DOHH2 (cell line): ENCODE data around the gene OAT.

ENCODE experiments used
- H3F3A ChIP-seq: fragments of 200-600 bp; sonication (generic), shearing (Covaris generic); 2 replicates; pipeline ENCODE4 v1.6.0; 2016; ENCODE audit warnings: antibody characterized with exemption, mild to moderate bottlenecking; ENCODE audit not compliant: control insufficient read depth, insufficient read depth
- H3K27ac ChIP-seq: fragments of 200-600 bp; sonication (generic); 2 replicates; pipeline ENCODE4 v1.5.1; 2014; ENCODE audit warnings: low read depth, mild to moderate bottlenecking, low read length, moderate library complexity
- H3K27me3 ChIP-seq: fragments of 200-600 bp; sonication (generic); 2 replicates; pipeline ENCODE4 v1.6.1; 2014; ENCODE audit warnings: mild to moderate bottlenecking, low read length, mixed read lengths; ENCODE audit not compliant: control insufficient read depth
- H3K36me3 ChIP-seq: fragments of 200-600 bp; sonication (generic); 2 replicates; pipeline ENCODE4 v1.6.1; 2014; ENCODE audit warnings: mild to moderate bottlenecking, low read length, moderate library complexity, mixed read lengths; ENCODE audit not compliant: control insufficient read depth
- H3K4me1 ChIP-seq: fragments of 200-600 bp; sonication (generic); 2 replicates; pipeline ENCODE4 v1.6.1; 2014; ENCODE audit warnings: mild to moderate bottlenecking, low read length, mixed read lengths; ENCODE audit not compliant: control insufficient read depth
- H3K4me2 ChIP-seq: fragments of 200-600 bp; sonication (generic); 2 replicates; pipeline ENCODE4 v1.6.0; 2014; ENCODE audit warnings: mild to moderate bottlenecking, low read length, moderate library complexity
- H3K4me3 ChIP-seq: fragments of 200-600 bp; sonication (generic); 2 replicates; pipeline ENCODE4 v1.5.1; 2014; ENCODE audit warnings: mild to moderate bottlenecking, low read length, mixed read lengths
- H3K79me2 ChIP-seq: fragments of 200-600 bp; sonication (generic); 2 replicates; pipeline ENCODE4 v1.6.1; 2014; ENCODE audit warnings: mild to moderate bottlenecking, low read length, mixed read lengths; ENCODE audit not compliant: control insufficient read depth
- H3K9me2 ChIP-seq: fragments of 200-600 bp; sonication (generic); replicated peaks from 2 replicates; pipeline ENCODE4 v1.6.1; 2014; ENCODE audit warnings: mild to moderate bottlenecking, low read length, mixed read lengths; ENCODE audit not compliant: control insufficient read depth
- H3K9me3 ChIP-seq: fragments of 200-600 bp; sonication (generic); 2 replicates; pipeline ENCODE4 v1.6.1; 2014; ENCODE audit warnings: antibody characterized with exemption, low read length, mixed read lengths; ENCODE audit not compliant: control insufficient read depth, insufficient read depth
- H4K20me1 ChIP-seq: fragments of 200-600 bp; sonication (generic); 2 replicates; pipeline ENCODE4 v1.6.0; 2014; ENCODE audit warnings: low read depth, mild to moderate bottlenecking, antibody characterized with exemption, low read length, moderate library complexity; ENCODE audit not compliant: control insufficient read depth, insufficient read depth
- EZH2phosphoT487 ChIP-seq: fragments of 200-600 bp; sonication (generic); IDR thresholded peaks from 2 replicates; pipeline ENCODE4 v1.6.1; 2017; ENCODE audit warnings: borderline replicate concordance, mild to moderate bottlenecking, antibody characterized with exemption, low read length, moderate library complexity, mixed read lengths
- TF ChIP-seq, protein P1 (sequence below): fragments of 200-600 bp; sonication (generic); IDR thresholded peaks from one replicate; pipeline ENCODE4 v1.5.1; 2014; ENCODE audit warnings: antibody characterized with exemption, mild to moderate bottlenecking, low read depth, low read length; ENCODE audit not compliant: poor library complexity, severe bottlenecking

The OAT gene

DNA sequence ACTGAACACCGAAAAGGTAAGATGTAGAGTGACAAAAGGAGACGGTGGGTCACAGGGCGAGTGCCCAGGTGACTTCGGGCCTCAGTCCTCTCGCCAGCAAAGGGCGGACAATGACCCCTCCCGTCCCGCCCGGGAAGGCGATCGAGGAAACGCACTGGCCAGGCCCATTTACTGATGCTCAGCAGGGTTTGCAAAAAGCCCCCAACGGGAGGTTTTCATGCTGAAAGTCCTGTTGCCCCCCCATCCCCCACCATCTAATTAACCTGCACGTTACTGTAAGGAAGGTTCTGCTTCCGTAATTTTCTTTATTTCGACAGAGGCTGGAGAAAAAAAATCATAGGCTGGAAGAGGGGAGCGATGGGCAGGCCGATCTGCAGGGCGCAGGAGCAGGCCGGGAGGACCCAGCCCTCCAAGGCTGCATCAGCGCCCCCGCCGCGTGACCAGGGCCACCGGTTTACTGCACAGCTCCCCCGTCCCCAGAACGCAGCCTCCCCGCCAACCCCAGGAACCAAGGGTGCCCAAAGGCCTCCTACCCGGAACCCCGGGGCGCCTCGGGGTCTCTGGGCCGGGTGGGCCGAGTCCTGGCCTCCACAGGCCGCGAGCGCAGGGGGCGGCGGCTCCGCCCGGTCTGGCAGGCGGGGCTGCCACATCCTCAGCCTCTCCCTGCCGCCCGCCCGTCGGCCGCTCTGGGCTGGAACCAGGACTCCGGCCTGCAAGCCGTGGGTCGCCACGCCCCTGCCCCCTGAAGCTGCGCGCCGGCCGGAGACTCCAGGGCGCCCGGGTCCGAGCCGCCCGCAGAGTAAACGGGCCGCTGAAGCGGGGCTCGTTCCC, 613 bp downstream of the OAT start:
- H3F3A ChIP-seq, result no peaks in the 10 kb centered on the region; the same call in 1 of the 2 replicates
- peak overlapping the region; percentile 65 for H3K4me2 ChIP-seq
- H3K9me2 ChIP-seq, result no peaks in the 10 kb centered on the region
- no peaks in the 10 kb centered on the region for H3K9me3 ChIP-seq
- no peaks in the 10 kb centered on the region for H4K20me1 ChIP-seq
- no peak overlapping the region for H3K27ac ChIP-seq
- peaks cover 11% of the 10 kb centered on the region for H3K4me1 ChIP-seq
- H3K79me2 ChIP-seq, result peaks cover 27% of the 10 kb centered on the region
- peaks cover 26% of the 10 kb centered on the region for H3K27me3 ChIP-seq
- TF ChIP-seq, protein P1, sequence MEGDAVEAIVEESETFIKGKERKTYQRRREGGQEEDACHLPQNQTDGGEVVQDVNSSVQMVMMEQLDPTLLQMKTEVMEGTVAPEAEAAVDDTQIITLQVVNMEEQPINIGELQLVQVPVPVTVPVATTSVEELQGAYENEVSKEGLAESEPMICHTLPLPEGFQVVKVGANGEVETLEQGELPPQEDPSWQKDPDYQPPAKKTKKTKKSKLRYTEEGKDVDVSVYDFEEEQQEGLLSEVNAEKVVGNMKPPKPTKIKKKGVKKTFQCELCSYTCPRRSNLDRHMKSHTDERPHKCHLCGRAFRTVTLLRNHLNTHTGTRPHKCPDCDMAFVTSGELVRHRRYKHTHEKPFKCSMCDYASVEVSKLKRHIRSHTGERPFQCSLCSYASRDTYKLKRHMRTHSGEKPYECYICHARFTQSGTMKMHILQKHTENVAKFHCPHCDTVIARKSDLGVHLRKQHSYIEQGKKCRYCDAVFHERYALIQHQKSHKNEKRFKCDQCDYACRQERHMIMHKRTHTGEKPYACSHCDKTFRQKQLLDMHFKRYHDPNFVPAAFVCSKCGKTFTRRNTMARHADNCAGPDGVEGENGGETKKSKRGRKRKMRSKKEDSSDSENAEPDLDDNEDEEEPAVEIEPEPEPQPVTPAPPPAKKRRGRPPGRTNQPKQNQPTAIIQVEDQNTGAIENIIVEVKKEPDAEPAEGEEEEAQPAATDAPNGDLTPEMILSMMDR, result peak; percentile 27
- no peak for TF ChIP-seq EZH2phosphoT487
- no peaks in the 10 kb centered on the region for H3K36me3 ChIP-seq
- peak overlapping the region; percentile 83 for H3K4me3 ChIP-seq

- H3K4me3 ChIP-seq, result no peak overlapping the region
- peaks cover 11% of the 10 kb centered on the region for H3K4me1 ChIP-seq
- H4K20me1 ChIP-seq, result no peaks in the 10 kb centered on the region
- no peaks in the 10 kb centered on the region; the same call in 1 of the 2 replicates for H3F3A ChIP-seq
- H3K9me3 ChIP-seq, result no peaks in the 10 kb centered on the region
- H3K9me2 ChIP-seq, result no peaks in the 10 kb centered on the region
- peaks cover 18% of the 10 kb centered on the region for H3K27me3 ChIP-seq
- no peak overlapping the region for H3K4me2 ChIP-seq
- TF ChIP-seq EZH2phosphoT487, result no peak
- TF ChIP-seq, protein P1, result no peak
- H3K79me2 ChIP-seq, result peaks cover 31% of the 10 kb centered on the region
- H3K36me3 ChIP-seq, result no peaks in the 10 kb centered on the region
- no peak overlapping the region for H3K27ac ChIP-seq
These were observed 2.0 kb downstream of the OAT start for GRCh38 chr10:124416733-124417132.

DNA sequence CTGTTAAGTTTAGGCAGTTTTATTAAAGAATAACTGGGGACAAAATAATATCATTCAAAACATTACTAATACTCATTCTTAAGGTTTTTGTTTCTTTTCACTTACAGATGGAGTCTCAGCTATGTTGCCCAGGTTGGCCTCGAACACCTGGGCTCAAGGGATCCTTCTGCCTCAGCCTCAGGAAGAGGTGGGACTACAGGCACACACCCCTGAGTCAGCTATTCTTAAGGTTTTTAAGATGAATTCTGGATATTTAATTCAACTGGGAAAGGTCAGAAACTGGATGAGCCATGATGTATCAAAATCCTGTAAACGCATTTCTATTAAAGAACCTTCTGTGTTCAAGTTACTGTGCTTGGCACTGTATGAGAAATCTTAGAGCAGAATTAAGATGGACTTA, 3.5 kb downstream of the OAT start:
- Histone ChIP-seq H3K9me3 (no peaks in the 10 kb centered on the region), H3K4me3 (no peak overlapping the region), H3K27ac (no peak overlapping the region), H3K36me3 (0 out of 2 replicates have a peak, but pooled peaks cover 3% of the 10 kb centered on the region), H3F3A (no peaks in the 10 kb centered on the region; the same call in 1 of the 2 replicates), H3K79me2 (peaks cover 31% of the 10 kb centered on the region), H3K4me1 (peaks cover 11% of the 10 kb centered on the region), H4K20me1 (no peaks in the 10 kb centered on the region), H3K27me3 (peaks cover 6% of the 10 kb centered on the region), H3K4me2 (no peak overlapping the region), H3K9me2 (no peaks in the 10 kb centered on the region)
- TF ChIP-seq, protein P1, result no peak
- no peak for TF ChIP-seq EZH2phosphoT487
